Right cardiac atrium (tissue), 5 donors: ENCODE data around the gene MOXD1. TPM values are rescaled to one million over a fixed set of nuclear protein-coding genes. Genes with fewer than 3 reads are reported as not detected.
A peak's percentile ranks its signal among the peaks of the same experiment; 100 is the strongest.
"Not testable (repeated sequence)": the region's sequence is repeated elsewhere in the genome, so short reads cannot be mapped to it uniquely, and the experiment has no call there.

Experiments used
- ATAC-seq, 2 donors: fragments of 200-7000 bp; cut with Tn5 transposase; one replicate each; pipeline versions ENCODE4 v1.8.0 to v1.9.1; 2020; ENCODE audit warnings: moderate library complexity in 2 of 2, mild to moderate bottlenecking in 1 of 2
- DNase-seq, 3 donors: peaks; one replicate each; pipeline ENCODE4 v3.0.0-alpha.2; 2020
- H3K27ac ChIP-seq: one replicate; pipeline ENCODE4 v1.5.1; 2013; ENCODE audit warnings: mild to moderate bottlenecking, low read length, control low read depth, moderate library complexity
- H3K27me3 ChIP-seq: one replicate; pipeline ENCODE4 v1.6.1; 2013; ENCODE audit not compliant: control insufficient read depth, insufficient read depth
- H3K4me1 ChIP-seq: one replicate; pipeline ENCODE4 v1.6.1; 2013; ENCODE audit warnings: low read length; ENCODE audit not compliant: control insufficient read depth, insufficient read depth
- H3K4me3 ChIP-seq: one replicate; pipeline ENCODE4 v1.5.1; 2013; ENCODE audit warnings: low read length, control low read depth
- H3K9me3 ChIP-seq: one replicate; pipeline ENCODE4 v1.6.1; 2013; ENCODE audit warnings: low read length; ENCODE audit not compliant: control insufficient read depth
- WGBS: extraction: QIAGEN DNeasy Blood & Tissue Kit; methylation state at CpG from one replicate; pipeline ENCODE4 v1.1.7; 2013; 5-methylcytosine and 5-hydroxymethylcytosine counted together
- intact Hi-C, 4 donors: fragments of 100-400 bp; cut with DNase I; formaldehyde crosslinking; loops; one replicate each; pipeline versions ENCODE4 v1.11.0 to v1.14.0; 2022 to 2023
- polyA plus RNA-seq: library from polyadenylated mRNA; stranded (reverse); fragments of 200-250 nt; gene quantifications from one replicate; pipeline ENCODE4 v1.2.3, GENCODE V29; 2013
- total RNA-seq, 4 donors: library from RNA; stranded (reverse); fragmentation: NEBNext Ultra II Directional; extraction: Animal tissue kit (Norgen Biotek cat#: 25700); gene quantifications; one replicate each; pipeline ENCODE4 v1.2.1, GENCODE V29; 2021
- donor health status: healthy with polysubstance abuse.
- donor health status: DM: no; HTN: yes; CAD: no.
- donor health status: DM: no; HTN: no; CAD: no.
- donor health status: DM: no; HTN: yes; CAD: no; lungs with severe emphysema.
- donor health status: DM: yes; HTN: yes; CAD: no.

MOXD1 gene
- total and polyA plus RNA-seq, 5 donors, result 1.1 to 2.4 (median 1.8) TPM

DNA sequence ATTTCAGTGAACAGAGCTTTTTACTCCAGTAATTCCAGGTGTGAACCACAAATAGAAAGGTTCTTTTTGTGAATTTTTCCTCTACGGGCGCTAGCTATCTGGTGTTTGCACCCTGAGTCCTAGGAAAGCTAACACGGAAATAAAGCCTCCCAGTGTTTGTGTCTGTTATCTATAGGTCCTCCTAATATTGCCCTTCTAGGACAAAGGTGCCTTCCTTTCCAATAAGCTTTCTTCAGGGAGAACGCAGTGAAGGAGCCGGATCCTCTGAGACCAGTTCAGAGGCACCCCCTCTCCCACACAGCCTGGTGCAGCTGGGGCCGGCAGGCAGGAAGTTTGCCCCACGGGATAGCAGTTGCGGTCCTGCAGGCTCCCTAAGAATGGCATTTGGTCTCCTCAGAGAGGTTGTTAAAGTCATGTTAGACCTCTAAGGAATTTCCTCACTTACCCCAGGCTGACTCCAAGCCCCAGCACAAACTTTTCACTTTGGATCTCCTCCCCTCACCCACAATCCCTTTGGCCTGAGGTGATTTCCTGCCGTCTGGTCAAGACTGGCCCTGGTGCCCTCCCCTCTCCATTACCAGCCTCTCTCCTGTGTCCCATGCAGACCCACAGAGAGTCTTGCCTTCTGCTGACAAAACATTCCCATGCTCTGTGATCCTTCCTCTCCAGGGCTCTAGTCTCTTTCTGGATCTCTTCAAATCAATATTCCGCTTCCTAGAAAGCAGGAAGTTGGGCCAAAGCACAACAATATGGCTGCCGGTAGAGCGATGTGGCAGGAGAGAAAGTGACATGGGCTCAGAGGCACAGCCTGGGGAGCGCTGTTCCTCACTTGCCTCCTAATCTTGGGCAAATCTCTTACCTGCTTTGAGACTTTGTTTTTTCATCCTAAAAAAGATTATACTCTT lies 126.0 kb downstream of the MOXD1 start:
- DNase-seq (no peak), ATAC-seq (no peak)
- intact Hi-C loops, result loop anchor here in 1 of 4 donors (10.0 kb wide), 1 partner anchor 209 kb away; no protein-coding TSS in a partner anchor
- 82% methylated on average over 13 of the region's 13 CpGs for WGBS
- Histone ChIP-seq H3K27me3 (no peaks in the 10 kb centered on the region), H3K4me1 (no peaks in the 10 kb centered on the region), H3K27ac (no peak overlapping the region), H3K4me3 (no peak overlapping the region), H3K9me3 (no peaks in the 10 kb centered on the region)

GRCh38 chr6:132272776-132273175 lies 128.5 kb downstream of the MOXD1 start:
- intact Hi-C loops, result loop anchor here in 1 of 4 donors (10.0 kb wide), 1 partner anchor 212 kb away; no protein-coding TSS in a partner anchor
- H3K4me3 ChIP-seq, result no peak overlapping the region
- H3K9me3 ChIP-seq, result no peaks in the 10 kb centered on the region
- no peak for ATAC-seq
- WGBS, result 85% methylated on average over 10 of the region's 10 CpGs
- H3K27ac ChIP-seq, result no peak overlapping the region
- no peak for DNase-seq
- no peaks in the 10 kb centered on the region for H3K27me3 ChIP-seq
- no peaks in the 10 kb centered on the region for H3K4me1 ChIP-seq

DNA sequence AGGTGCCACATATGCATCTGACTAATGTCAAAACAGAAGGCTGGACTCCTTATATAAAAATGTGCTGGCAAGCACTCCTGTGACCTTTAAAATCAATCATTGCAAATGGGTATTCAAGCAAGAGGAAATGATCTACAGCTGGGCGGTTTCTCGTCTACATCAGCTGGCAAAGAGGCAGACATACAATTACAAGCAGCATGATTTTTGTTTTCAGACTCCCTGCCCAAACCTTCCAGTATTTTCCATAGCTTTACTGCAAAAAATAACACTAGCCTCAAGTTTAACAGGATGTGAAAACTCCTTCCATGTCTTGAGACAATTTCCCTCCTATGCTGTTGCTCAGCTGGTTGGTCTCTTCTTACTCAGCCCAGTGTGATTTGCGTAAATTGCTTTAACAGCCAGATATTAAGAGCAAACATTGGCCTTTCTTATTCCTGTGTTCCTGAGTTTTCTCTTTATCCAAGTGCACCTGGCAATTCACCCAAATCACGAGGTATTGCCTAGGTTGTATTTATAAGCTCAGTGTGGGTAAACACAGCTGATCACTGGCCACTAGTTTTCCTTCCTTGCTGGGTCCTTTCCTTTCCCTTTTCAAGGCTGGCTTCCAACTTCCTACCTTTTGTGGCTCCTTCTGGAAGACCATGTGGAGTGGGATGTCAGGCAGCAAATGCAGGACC lies 130.4 kb downstream of the MOXD1 start:
- no peak overlapping the region for H3K4me3 ChIP-seq
- DNase-seq (no peak), ATAC-seq (peak in 1 of 2 donors; percentile 47)
- H3K27me3 ChIP-seq, result no peaks in the 10 kb centered on the region
- H3K9me3 ChIP-seq, result no peaks in the 10 kb centered on the region
- H3K4me1 ChIP-seq, result no peaks in the 10 kb centered on the region
- intact Hi-C loops, result loop anchor here in 1 of 4 donors (10.0 kb wide), 1 partner anchor 214 kb away; no protein-coding TSS in a partner anchor
- 50% methylated on average over 4 of the region's 4 CpGs for WGBS
- H3K27ac ChIP-seq, result no peak overlapping the region

DNA sequence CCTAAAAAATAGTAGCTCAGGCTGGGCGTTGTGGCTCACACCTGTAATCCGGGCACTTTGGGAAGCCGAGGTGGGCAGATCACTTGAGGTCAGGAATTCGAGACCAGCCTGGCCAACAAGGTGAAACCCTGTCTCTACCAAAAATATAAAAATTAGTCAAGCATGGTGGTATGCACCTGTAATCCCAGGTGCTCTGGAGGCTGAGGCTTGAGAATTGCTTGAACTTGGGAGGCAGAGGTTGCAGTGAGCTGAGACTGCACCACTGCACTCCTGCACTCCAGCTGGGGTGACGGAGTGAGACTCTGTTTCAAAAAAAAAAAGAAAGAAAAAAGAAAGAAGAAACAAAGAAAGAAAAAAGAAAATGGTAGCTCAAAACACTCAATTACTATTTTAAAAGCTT lies 132.6 kb downstream of the MOXD1 start:
- H3K27ac ChIP-seq, intact Hi-C loops, H3K27me3 ChIP-seq, H3K4me1 ChIP-seq, H3K9me3 ChIP-seq, H3K4me3 ChIP-seq, DNase-seq, ATAC-seq: not testable (repeated sequence)
- 95% methylated on average over 5 of the region's 5 CpGs for WGBS

DNA sequence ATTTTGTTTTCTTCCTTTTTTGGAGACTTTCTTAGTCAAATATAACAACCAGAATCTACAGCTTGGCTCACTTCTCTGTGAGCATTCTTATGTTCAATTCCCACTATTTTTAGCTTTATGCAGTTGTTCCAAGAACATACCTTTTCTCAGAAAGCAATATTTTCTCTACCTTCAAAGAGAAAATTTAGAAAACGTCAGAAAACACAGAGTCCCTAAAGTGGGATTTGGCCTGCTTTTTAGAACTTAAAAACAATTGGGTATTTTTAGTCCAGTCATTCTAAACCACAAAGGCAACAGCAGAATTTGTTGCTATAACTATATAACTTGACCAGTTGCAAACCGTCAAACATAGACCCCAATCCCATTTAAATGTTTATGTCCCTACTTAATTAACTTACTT lies 133.1 kb downstream of the MOXD1 start:
- no peak overlapping the region for H3K27ac ChIP-seq
- ATAC-seq, result no peak
- H3K4me3 ChIP-seq, result no peak overlapping the region
- intact Hi-C loops, result no loop called here
- H3K9me3 ChIP-seq, result no peaks in the 10 kb centered on the region
- WGBS, result 71% methylated on average over 2 of the region's 2 CpGs
- no peaks in the 10 kb centered on the region for H3K4me1 ChIP-seq
- DNase-seq, result no peak
- no peaks in the 10 kb centered on the region for H3K27me3 ChIP-seq

DNA sequence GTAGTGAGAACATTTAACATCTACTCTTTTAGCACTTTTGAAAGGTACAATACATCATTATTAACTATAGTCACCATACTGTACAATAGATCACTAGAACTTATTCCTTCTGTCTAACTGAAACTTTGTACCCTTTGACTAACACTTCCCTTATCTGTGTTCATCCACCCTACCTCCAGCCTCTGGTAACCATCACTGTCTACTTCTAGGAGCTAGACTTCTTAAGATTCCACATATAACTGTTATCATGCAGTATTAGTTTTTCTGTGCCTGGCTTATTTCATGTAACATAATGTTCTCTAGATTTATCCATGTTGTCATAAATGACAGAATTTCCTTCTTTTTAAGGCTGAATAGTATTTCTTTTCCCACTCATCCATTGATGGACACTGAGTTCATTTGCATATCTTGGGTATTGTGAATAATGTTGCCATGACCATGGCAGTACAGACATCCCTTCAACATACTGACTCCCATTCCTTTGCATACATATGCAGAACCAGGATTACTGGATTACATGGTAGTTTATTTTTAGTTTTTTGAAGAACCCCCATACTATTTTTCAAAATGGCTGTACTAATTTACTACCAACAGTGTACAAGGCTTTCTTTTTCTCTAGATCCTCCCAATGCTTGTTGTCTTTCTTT lies 135.7 kb downstream of the MOXD1 start:
- Histone ChIP-seq H3K27me3 (no peaks in the 10 kb centered on the region), H3K9me3 (no peaks in the 10 kb centered on the region), H3K27ac (no peak overlapping the region), H3K4me1 (no peaks in the 10 kb centered on the region), H3K4me3 (no peak overlapping the region)
- no peak for ATAC-seq
- DNase-seq, result no peak
- intact Hi-C loops, result no loop called here

DNA sequence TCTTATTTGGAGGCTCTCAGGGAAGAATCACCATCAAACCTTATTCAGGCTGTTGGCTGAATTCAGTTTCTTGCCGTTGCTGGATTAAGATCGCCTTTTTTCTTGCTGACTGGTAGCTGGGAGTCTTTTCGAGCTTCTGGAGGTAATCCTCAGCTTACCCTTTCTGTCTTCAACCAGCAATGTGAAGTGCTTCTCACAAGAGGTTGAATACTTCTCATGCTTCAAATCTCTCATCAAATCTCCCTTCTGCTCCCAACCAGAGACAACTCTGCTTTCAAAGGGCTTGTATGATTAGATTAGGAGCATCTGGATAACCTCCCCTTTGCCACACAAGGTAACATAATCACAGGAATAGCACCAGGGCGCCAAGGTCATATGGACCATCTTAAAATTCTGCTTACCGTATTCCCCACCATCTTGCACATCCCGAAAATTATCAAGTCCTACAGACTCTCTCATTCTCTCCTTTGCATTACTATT lies 137.2 kb downstream of the MOXD1 start:
- ATAC-seq, result no peak

DNA sequence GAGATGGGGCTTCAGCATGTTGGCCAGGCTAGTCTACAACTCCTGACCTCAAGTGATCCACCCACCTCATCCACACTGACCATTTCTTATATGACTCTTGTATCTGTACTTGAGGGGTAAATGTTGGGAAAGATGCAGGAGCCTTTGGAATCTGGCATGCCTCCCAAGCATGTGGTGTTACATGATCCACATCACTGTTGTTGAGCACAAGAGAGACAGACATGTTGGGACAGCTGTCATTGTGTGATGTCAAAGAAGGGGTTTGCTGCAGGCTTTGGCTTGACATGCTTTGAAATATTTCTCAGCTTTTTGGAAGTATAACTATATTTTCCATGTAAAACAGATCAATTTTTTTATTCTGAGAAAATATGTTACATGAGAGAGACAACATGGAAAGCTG lies 139.9 kb downstream of the MOXD1 start:
- Histone ChIP-seq H3K27me3 (no peaks in the 10 kb centered on the region), H3K9me3 (no peaks in the 10 kb centered on the region), H3K27ac (no peak overlapping the region), H3K4me1 (no peaks in the 10 kb centered on the region), H3K4me3 (no peak overlapping the region)
- DNase-seq (no peak), ATAC-seq (no peak)
- intact Hi-C loops, result no loop called here

More for the DNA sequence above, 137.2 kb downstream of the MOXD1 start:
- 87% methylated on average over 6 of the region's 6 CpGs for WGBS
- Histone ChIP-seq H3K9me3 (no peaks in the 10 kb centered on the region), H3K27ac (no peak overlapping the region), H3K4me1 (no peaks in the 10 kb centered on the region), H3K4me3 (no peak overlapping the region), H3K27me3 (no peaks in the 10 kb centered on the region)
- intact Hi-C loops, result no loop called here
- no peak for DNase-seq

GRCh38 chr6:132259070-132259469 lies 142.2 kb downstream of the MOXD1 start:
- no peaks in the 10 kb centered on the region for H3K4me1 ChIP-seq
- ATAC-seq (peak in 1 of 2 donors; percentile 29), DNase-seq (no peak)
- 69% methylated on average over 2 of the region's 2 CpGs for WGBS
- H3K4me3 ChIP-seq, result no peak overlapping the region
- intact Hi-C loops, result no loop called here
- H3K9me3 ChIP-seq, result no peaks in the 10 kb centered on the region
- no peak overlapping the region for H3K27ac ChIP-seq
- no peaks in the 10 kb centered on the region for H3K27me3 ChIP-seq

DNA sequence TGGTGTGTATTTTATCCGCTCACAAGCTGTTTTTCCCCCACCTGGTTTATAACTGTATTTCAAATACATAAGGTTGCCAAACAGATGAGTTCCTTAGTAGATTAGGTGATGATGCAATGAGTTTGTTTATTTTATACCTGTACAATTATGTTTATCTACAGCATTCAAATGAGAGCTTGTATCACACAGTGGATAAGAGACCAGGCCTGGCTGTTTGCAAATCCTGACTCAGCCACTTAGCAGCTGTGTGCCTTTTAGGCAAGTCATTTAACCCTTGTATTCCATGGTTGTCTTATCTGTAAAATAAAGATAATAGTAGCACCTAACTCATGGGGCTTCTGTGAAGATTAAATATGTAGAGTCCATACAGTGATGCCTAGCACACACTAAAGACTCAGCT lies 143.7 kb downstream of the MOXD1 start:
- Histone ChIP-seq H3K27ac (no peak overlapping the region), H3K4me3 (no peak overlapping the region), H3K9me3 (no peaks in the 10 kb centered on the region), H3K27me3 (no peaks in the 10 kb centered on the region), H3K4me1 (no peaks in the 10 kb centered on the region)
- WGBS, result 99% methylated on average over 1 of the region's 1 CpG
- DNase-seq (no peak), ATAC-seq (no peak)
- intact Hi-C loops, result no loop called here

GRCh38 chr6:132256457-132256856 lies 144.8 kb downstream of the MOXD1 start:
- Histone ChIP-seq H3K27me3 (no peaks in the 10 kb centered on the region), H3K4me1 (no peaks in the 10 kb centered on the region), H3K27ac (no peak overlapping the region), H3K4me3 (no peak overlapping the region), H3K9me3 (no peaks in the 10 kb centered on the region)
- 89% methylated on average over 1 of the region's 1 CpG for WGBS
- ATAC-seq (no peak), DNase-seq (no peak)
- intact Hi-C loops, result no loop called here
